B cell (primary cell): Measurements from ENCODE around the gene RIT2.

Experiments
- EZH2 ChIP-seq: IDR thresholded peaks from 2 replicates; pipeline ENCODE4 v1.6.1; 2012; ENCODE audit warnings: borderline replicate concordance, low read depth, mild to moderate bottlenecking, moderate library complexity, low read length; ENCODE audit not compliant: insufficient read depth, poor library complexity, severe bottlenecking
- TF ChIP-seq, protein P1 (sequence below): fragments of 200-600 bp; IDR thresholded peaks from one replicate; pipeline ENCODE4 v1.8.0; 2022; ENCODE audit warnings: antibody characterized with exemption, mild to moderate bottlenecking

DNA sequence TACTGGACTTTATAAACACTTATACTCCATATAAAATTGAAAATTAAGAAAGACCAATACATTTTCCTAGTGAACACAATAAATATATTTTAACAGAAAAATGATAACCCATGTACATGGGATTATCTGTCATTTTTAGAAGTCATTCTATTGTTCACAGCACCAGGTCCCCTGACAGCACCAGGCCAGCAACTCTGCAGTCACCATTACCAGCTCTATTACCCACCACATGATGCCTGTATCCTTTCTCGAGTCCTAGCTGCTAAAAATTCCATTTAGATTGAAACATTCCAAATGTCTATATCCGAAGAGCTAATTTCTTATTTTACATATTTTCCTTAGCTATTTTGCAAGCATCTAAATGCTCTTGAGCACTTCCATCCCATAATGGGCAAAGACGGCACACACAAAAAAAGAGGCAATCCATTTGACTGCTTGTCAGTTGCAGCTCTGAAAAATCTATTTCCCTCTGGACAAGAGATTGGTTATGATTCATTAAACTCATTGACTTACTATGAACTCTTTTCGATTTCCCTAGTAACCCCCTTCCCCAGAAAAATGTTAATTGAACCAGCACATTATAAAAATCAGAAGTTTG lies 336.9 kb downstream of the RIT2 start:
- TF ChIP-seq EZH2 = no peak
- TF ChIP-seq, protein P1, sequence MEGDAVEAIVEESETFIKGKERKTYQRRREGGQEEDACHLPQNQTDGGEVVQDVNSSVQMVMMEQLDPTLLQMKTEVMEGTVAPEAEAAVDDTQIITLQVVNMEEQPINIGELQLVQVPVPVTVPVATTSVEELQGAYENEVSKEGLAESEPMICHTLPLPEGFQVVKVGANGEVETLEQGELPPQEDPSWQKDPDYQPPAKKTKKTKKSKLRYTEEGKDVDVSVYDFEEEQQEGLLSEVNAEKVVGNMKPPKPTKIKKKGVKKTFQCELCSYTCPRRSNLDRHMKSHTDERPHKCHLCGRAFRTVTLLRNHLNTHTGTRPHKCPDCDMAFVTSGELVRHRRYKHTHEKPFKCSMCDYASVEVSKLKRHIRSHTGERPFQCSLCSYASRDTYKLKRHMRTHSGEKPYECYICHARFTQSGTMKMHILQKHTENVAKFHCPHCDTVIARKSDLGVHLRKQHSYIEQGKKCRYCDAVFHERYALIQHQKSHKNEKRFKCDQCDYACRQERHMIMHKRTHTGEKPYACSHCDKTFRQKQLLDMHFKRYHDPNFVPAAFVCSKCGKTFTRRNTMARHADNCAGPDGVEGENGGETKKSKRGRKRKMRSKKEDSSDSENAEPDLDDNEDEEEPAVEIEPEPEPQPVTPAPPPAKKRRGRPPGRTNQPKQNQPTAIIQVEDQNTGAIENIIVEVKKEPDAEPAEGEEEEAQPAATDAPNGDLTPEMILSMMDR = no peak
